HG03354 (cell line): ENCODE data around the gene HDHD3.
"Not testable (repeated sequence)": the region's sequence is repeated elsewhere in the genome, so short reads cannot be mapped to it uniquely, and the experiment has no call there.

Experiments used
- ATAC-seq: cut with Tn5 transposase; IDR thresholded peaks from one replicate; pipeline ENCODE4 v1.9.1; 2021; ENCODE audit warnings: mild to moderate bottlenecking; ENCODE audit not compliant: unreplicated experiment, poor library complexity, severe bottlenecking

Gene HDHD3

GRCh38 chr9:113391917-113392316 is 15.1 kb upstream of the HDHD3 start:
- ATAC-seq = no peak

GRCh38 chr9:113390192-113390960 is 13.6 kb upstream of the HDHD3 start:
- no peak for ATAC-seq

DNA sequence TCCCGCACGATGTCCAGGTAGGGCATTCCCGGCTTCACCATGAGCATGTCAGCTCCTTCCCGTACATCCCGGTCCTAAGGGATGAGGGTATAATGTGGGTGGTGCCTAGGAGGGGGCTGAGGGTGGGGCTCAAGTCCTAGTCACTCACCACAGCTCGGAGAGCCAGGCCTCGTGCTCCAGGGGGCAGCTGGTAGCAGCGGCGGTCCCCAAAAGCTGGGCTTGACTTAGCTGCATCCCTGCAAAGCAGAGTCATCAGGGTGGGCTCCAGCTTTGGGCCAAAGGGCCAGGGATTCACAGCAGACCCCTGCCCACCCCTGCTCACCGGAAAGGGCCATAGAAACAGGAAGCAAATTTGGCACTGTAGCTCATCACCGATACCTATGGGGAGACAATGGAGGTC is 12.7 kb upstream of the HDHD3 start:
- no peak for ATAC-seq

DNA sequence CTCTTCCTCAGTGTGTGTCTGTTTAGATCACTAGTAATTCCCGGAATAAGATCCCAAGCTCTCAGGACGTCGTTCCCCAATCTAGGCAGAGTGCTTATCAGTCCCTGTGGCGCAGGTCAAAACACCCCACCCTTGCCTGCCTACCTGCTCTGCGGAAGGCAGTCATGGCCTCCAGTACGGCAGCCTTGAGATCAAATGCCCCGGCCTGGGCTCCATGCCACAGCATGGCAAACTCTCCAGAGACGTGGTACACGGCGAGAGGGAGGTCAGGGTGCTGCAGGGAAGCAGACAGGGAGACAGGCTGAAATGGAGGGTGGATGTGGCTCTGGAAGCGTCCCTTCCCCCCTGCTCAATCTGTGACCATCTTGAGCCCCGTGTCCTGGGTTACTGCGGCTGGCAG is 12.0 kb upstream of the HDHD3 start:
- ATAC-seq = no peak

DNA sequence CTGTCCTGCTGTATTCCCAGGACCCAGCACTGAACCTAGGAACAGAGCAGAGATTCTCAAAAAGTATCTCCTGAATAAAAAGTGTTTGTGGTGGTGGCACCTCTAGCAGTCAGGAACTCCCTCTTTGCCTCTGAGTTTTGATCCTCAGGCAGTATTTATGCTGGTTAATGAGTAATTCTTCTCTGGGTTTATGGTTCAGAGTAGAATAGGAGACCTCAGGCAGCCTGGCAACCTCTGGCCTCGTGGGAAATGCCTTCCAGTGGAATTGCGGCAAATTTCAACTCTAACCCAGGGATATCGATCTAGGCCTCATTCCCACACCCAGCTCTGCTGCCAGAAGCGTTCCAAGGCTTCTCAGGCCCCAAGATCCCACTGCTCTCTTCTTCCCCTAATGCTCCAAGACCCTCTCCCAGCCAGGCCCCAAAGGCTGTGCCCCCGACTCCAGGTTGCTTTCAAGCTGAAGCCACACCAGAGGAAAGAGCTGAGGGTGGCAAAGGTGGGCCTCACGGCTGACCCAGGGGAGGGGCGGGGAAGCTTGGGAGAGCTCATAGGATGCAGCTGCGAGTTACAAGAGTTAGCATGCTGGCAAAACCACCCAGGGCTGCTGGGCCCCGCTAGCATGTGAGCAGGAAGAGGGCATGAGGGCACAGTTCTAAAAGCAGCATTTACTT is 10.9 kb upstream of the HDHD3 start:
- no peak for ATAC-seq

- no peak for ATAC-seq
These were observed 10.0 kb upstream of the HDHD3 start for GRCh38 chr9:113386571-113387393.

DNA sequence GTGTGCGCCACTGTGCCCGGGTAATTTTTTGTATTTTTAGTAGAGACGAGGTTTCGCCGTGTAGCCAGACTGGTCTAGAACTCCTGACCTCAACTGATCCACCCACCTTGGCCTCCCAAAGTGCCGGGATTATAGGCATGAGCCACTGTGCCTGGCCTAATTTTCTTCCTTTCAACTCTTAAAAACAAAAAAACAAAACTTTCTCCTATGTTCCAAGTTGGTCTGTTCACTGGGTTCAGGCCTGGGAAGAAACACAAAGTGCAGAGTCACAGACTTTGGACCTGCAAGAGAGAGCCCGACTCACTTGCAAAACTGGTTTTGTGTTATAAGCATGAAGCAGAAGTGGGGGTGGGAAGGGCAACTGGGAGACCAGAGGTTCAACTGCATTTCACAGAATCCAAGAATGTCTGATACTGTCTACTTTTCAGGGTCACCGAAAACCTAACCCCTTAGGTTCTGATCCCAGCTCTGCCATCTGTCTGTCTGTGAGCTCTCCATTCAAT is 5.2 kb upstream of the HDHD3 start:
- ATAC-seq = no peak

DNA sequence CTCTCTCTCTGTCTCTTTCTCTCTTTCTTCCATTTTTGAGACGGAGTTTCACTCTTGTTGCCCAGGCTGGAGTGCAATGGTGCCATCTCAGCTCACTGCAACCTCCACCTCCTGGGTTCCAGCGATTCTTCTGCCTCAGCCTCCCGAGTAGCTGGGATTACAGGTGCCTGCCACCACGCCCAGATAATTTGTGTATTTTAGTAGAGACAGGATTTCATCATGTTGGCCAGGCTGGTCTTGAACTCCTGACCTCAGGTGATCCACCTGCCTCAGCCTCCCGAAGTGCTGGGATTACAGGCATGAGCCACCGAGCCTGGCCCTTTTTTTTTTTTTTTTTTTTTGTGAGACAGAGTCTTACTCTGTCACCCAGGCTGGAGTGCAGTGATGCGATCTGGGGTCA is 4.7 kb upstream of the HDHD3 start:
- not testable (repeated sequence) for ATAC-seq

- peak; percentile 57 for ATAC-seq
These were observed 4.1 kb upstream of the HDHD3 start for GRCh38 chr9:113380869-113381378.

DNA sequence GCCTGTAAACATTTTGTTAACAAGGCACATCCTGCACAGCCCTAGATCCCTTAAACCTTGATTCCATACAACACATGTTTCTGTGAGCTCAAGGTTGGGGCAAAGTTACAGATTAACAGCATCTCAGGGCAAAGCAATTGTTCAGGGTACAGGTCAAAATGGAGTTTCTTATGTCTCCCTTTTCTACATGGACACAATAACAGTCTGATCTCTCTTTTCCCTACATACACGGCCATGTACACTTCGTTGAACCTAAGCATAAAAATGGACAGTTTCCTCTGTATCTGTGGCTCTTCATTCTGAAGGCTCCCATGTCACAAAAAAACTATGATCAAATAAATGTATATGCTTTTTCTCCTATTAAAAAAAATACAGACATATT is 3.0 kb upstream of the HDHD3 start:
- ATAC-seq = not testable (repeated sequence)

- ATAC-seq = not testable (repeated sequence)
These were observed 2.5 kb upstream of the HDHD3 start for GRCh38 chr9:113379094-113379828.

- ATAC-seq = no peak
These were observed 1.4 kb downstream of the HDHD3 start for GRCh38 chr9:113375057-113376023.

GRCh38 chr9:113373676-113374392 is 3.0 kb downstream of the HDHD3 start:
- no peak for ATAC-seq

GRCh38 chr9:113373256-113373655 is 3.5 kb downstream of the HDHD3 start:
- no peak for ATAC-seq

DNA sequence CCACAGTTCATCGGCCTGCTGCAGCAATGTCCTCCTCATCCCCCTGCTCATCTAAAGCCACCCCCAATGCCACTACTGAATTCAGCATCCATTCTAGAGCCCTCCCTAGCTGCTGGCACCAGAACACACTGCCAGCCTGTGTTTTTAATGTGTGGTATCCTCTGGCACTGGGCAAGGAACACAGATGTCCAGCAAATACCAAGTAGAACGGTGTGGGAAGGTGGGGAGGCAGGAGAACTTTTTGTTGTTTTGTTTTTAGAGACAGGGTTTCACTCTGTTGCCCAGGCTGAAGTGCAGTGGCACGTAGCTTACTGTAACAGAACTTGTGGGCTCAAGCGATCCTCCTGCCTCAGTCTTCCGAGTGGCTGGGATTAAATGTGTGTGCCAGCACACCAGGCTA is 4.7 kb downstream of the HDHD3 start:
- ATAC-seq = no peak

GRCh38 chr9:113370806-113371325 is 5.9 kb downstream of the HDHD3 start:
- no peak for ATAC-seq

- no peak for ATAC-seq
These were observed 7.0 kb downstream of the HDHD3 start for GRCh38 chr9:113369855-113370140.
